Uterus (tissue), 2 donors: ENCODE results near the gene AAK1.

Experiments used
- CTCF ChIP-seq, 4 experiments: fragments of 200-600 bp in 2 of 4; fragments of 450-650 bp in 2 of 4; sonication (generic) in 2 of 4; IDR thresholded peaks; one replicate each; pipeline ENCODE4 v1.5.1; 2016 to 2019; ENCODE audit warnings: antibody characterized with exemption in 4 of 4, mild to moderate bottlenecking in 2 of 4, moderate library complexity in 1 of 4
- POLR2A ChIP-seq, 2 donors: fragments of 450-650 bp; IDR thresholded peaks; one replicate each; pipeline ENCODE4 v1.6.1; 2016; ENCODE audit warnings: antibody characterized with exemption in 2 of 2, mild to moderate bottlenecking in 1 of 2, moderate library complexity in 1 of 2

DNA sequence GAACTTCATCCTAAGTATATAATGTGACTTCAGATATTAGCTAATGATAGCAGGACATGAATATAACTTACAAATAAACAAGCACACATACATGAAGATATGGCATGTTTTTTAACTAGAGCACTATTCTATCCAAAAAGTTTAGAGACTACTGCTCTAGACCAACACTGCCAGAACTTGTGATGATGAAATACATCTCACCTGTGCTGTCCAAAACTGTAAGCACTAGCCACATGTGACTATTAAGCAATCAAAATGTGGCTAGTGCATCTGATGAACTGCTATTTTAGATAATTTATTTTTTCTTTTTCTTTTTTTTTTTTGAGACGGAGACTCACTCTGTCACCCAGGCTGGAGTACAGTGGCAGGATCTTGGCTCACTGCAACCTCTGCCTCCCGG, 7.1 kb downstream of the AAK1 start:
- TF ChIP-seq CTCF (IDR thresholded peaks at IDR 0.05) (no peak), POLR2A (IDR thresholded peaks at IDR 0.05) (no peak)
